ENCODE measurements around the gene TET2. TPM values are rescaled to one million over a fixed set of nuclear protein-coding genes. Genes with fewer than 3 reads are reported as not detected.

The TET2 gene
- total and polyA plus RNA-seq, 2 of the 4 experiments (the other 2 are of a cell fraction) = 5.6 to 25.3 TPM

DNA sequence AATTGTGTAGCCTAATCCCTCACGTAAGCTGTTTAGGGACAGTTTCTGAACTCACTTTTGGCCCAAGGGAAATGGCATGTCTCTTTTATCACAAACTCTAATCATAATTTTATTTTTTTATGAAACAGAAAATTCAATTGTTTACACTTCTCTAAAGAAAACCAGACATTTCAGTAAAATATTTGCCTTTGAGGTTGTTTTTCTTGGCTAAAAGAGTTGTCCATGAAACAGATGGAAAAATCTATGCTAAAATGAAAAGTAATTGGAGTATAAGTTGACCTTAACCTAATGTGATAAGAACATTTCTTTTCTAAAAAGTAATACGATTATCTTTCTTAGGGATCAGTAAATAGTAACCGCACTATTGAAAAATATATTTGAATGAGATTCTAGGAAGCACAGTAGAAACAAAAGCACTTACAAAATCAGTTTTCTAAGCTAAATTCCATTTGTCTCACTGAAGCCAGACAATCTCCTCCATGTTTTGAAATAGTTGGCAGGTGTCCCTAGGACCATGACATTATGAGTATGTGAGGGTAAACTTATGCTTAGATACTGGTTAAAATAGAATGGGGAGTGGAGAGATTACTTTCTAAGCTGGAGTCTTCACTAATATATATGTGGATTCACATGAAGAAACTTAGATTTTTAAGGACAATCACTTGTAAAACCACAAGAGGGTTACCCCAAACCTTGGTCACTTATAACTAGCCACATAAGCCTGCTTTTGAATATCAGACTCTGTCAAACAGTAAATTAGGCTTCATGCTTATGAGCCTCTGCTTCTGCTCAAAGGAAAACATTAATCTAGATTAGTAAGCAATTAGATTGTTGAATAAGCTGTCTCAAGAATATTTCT, 20.1 kb upstream of the TET2 start:
- H3K9me3 ChIP-seq (ENCODE audit: control insufficient read depth, insufficient read depth, low read length) = no peaks in the 10 kb centered on the region
- H3K9ac ChIP-seq (ENCODE audit: low read depth, low read length) = no peak overlapping the region
- no peak overlapping the region for H2AK9ac ChIP-seq (replicated peaks; ENCODE audit: low read depth, low read length, poor library complexity)
- no peak overlapping the region for H2AK5ac ChIP-seq (ENCODE audit: low read depth, low read length)
- no peak overlapping the region for H3K14ac ChIP-seq (replicated peaks; ENCODE audit: low read depth, low read length)
- BruUV-seq (replicated peaks) = no TSS peak
- WGBS, 2 experiments (ENCODE audit: extremely low coverage in 2 of 2, insufficient read length in 1 of 2) = no CpG with 5 or more reads among the region's 3 CpGs
- H2AFZ ChIP-seq (replicated peaks; ENCODE audit: low read length, poor library complexity) = no peak overlapping the region
- H4K8ac ChIP-seq (ENCODE audit: low read depth in 2 of 2, low read length in 2 of 2) = no peak overlapping the region
- no peaks in the 10 kb centered on the region for H3K9me1 ChIP-seq (ENCODE audit: insufficient read depth, low read length)
- H3K27me3 ChIP-seq (ENCODE audit: control insufficient read depth, insufficient read depth, low read length) = no peaks in the 10 kb centered on the region
- dilution Hi-C loops (cut with HindIII; ENCODE audit: low sequenced_read_pairs, unreplicated experiment) (no loop called here), intact Hi-C loops (cut with micrococcal nuclease) (no loop called here), in situ Hi-C loops (cut with MboI; ENCODE audit: low sequenced_read_pairs) (no loop called here)
- no peaks in the 10 kb centered on the region for H4K20me1 ChIP-seq (ENCODE audit: insufficient read depth, low read length)
- POLR2A ChIA-PET (ENCODE audit: unreplicated experiment) = no interaction called here
- TF ChIP-seq RAD21 (IDR thresholded peaks at IDR 0.05; ENCODE audit: low read length) (no peak), CEBPB (IDR thresholded peaks at IDR 0.05; ENCODE audit: low read depth, low read length) (0 out of 2 replicates have a peak, but pooled peaks have one; percentile 6), NFE2L2 (IDR thresholded peaks at IDR 0.05; ENCODE audit: low read depth, low read length) (no peak)
- no peak overlapping the region for H2BK120ac ChIP-seq (ENCODE audit: low read depth, low read length)
- no peak overlapping the region for H2BK5ac ChIP-seq (ENCODE audit: low read depth, low read length, poor library complexity, severe bottlenecking)
- no peak overlapping the region for H2BK15ac ChIP-seq (ENCODE audit: low read depth, low read length)
- no peaks in the 10 kb centered on the region for H3K36me3 ChIP-seq (ENCODE audit: control insufficient read depth, insufficient read depth, low read length)
- ATAC-seq (ENCODE audit: low read depth) = no peak; the same call in 1 of the 2 replicates
- no peak overlapping the region for H4K5ac ChIP-seq (ENCODE audit: low read depth, low read length)
- H3K18ac ChIP-seq (ENCODE audit: low read depth, low read length) = no peak overlapping the region
- CTCF ChIA-PET = interaction anchor here (1.0 kb wide), 1 partner anchor 347 kb away, joined by 3 read pairs; the partner anchor contains the start of gene PPA2
- no peaks in the 10 kb centered on the region for H3K79me1 ChIP-seq (ENCODE audit: low read depth in 1 of 2, low read length in 2 of 2)
- no peak overlapping the region for H2BK20ac ChIP-seq (ENCODE audit: low read depth, low read length)
- no peak overlapping the region for H3K27ac ChIP-seq (ENCODE audit: insufficient read depth, low read length)
- H3K56ac ChIP-seq (ENCODE audit: extremely low read depth, insufficient read depth, low read length) = no peak overlapping the region
- no peak overlapping the region for H3K4me2 ChIP-seq (ENCODE audit: low read depth, low read length)
- H4K91ac ChIP-seq (ENCODE audit: insufficient read depth, low read depth, low read length) = no peak overlapping the region
- H3K4me1 ChIP-seq (ENCODE audit: control insufficient read depth, insufficient read depth, low read length) = no peaks in the 10 kb centered on the region; the same call in 1 of the 2 replicates
- DNase-seq = peak; percentile 67
- no peak overlapping the region for H3K4me3 ChIP-seq (ENCODE audit: insufficient read depth, low read depth, low read length)
- H3K4ac ChIP-seq (ENCODE audit: low read depth, low read length) = no peak overlapping the region
- no peak overlapping the region for H3K23ac ChIP-seq (ENCODE audit: low read depth, low read length)
